ENCODE results near the gene HBG2.

DNA sequence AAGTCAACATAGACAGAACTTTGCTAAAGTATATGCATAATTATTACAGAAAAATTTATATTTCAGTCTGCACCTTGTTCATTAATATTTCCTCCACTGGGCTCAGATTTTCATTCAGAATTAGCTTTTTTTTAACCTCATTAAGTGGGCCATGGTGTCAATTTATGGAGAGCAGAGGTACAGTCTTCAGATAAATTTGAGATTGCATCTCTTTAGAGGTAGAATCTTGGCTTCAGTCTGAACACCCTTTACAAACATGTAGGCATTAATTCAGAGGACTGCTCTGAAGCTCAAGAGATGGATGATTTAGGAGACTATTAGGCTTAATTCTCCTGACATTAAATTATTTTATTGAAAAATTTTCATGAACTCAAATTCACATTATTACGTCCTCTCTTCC is 24.3 kb downstream of the HBG2 start:
- no peak for TF ChIP-seq POLR2A (IDR thresholded peaks at IDR 0.05)
- TF ChIP-seq, protein P1, sequence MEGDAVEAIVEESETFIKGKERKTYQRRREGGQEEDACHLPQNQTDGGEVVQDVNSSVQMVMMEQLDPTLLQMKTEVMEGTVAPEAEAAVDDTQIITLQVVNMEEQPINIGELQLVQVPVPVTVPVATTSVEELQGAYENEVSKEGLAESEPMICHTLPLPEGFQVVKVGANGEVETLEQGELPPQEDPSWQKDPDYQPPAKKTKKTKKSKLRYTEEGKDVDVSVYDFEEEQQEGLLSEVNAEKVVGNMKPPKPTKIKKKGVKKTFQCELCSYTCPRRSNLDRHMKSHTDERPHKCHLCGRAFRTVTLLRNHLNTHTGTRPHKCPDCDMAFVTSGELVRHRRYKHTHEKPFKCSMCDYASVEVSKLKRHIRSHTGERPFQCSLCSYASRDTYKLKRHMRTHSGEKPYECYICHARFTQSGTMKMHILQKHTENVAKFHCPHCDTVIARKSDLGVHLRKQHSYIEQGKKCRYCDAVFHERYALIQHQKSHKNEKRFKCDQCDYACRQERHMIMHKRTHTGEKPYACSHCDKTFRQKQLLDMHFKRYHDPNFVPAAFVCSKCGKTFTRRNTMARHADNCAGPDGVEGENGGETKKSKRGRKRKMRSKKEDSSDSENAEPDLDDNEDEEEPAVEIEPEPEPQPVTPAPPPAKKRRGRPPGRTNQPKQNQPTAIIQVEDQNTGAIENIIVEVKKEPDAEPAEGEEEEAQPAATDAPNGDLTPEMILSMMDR (IDR thresholded peaks at IDR 0.05): no peak
